Mesenchymal stem cell (in vitro differentiated cells and primary cell): ENCODE data around the gene CTDSP2.

Experiments used
- DNase-seq: peaks from one replicate; pipeline ENCODE4 v3.0.0-alpha.2; 2013
- H2AFZ ChIP-seq: one replicate; pipeline ENCODE4 v1.6.1; 2013; ENCODE audit warnings: low read depth, mild to moderate bottlenecking, control low read depth, inconsistent platforms, low read length, moderate library complexity
- H2AK5ac ChIP-seq: 2 replicates; pipeline ENCODE4 v1.6.1; 2013; ENCODE audit warnings: low read length, moderate library complexity, mild to moderate bottlenecking, inconsistent platforms; ENCODE audit not compliant: severe bottlenecking
- H2BK120ac ChIP-seq: one replicate; pipeline ENCODE4 v1.6.1; 2013; ENCODE audit warnings: low read depth, mild to moderate bottlenecking, inconsistent platforms, low read length, moderate library complexity
- H2BK12ac ChIP-seq, 2 experiments: one replicate each; pipeline ENCODE4 v1.6.1; 2013; ENCODE audit warnings: inconsistent platforms in 2 of 2, low read length in 2 of 2, mild to moderate bottlenecking in 2 of 2, moderate library complexity in 2 of 2, control low read depth in 1 of 2
- H2BK15ac ChIP-seq: one replicate; pipeline ENCODE4 v1.6.1; 2013; ENCODE audit warnings: mild to moderate bottlenecking, low read depth, inconsistent platforms; ENCODE audit not compliant: poor library complexity, severe bottlenecking
- H2BK5ac ChIP-seq: 2 replicates; pipeline ENCODE4 v1.6.1; 2013; ENCODE audit warnings: low read depth, mild to moderate bottlenecking, low read length, control low read depth, inconsistent platforms; ENCODE audit not compliant: poor library complexity, severe bottlenecking
- H3K14ac ChIP-seq, 2 experiments: one replicate each; pipeline ENCODE4 v1.6.1; 2013; ENCODE audit warnings: inconsistent platforms in 2 of 2, low read length in 2 of 2, control low read depth in 1 of 2, mild to moderate bottlenecking in 1 of 2, moderate library complexity in 1 of 2
- H3K18ac ChIP-seq, 2 experiments: one replicate each; pipeline ENCODE4 v1.6.1; 2013; ENCODE audit warnings: inconsistent platforms in 2 of 2, low read length in 2 of 2, control low read depth in 1 of 2, low read depth in 1 of 2, mild to moderate bottlenecking in 1 of 2
- H3K23ac ChIP-seq, 2 experiments: one replicate each; pipeline ENCODE4 v1.6.1; 2013; ENCODE audit warnings: inconsistent platforms in 2 of 2, low read length in 2 of 2, mild to moderate bottlenecking in 2 of 2, moderate library complexity in 2 of 2, control low read depth in 1 of 2
- H3K27ac ChIP-seq: 2 replicates; pipeline ENCODE4 v1.5.1; 2013; ENCODE audit warnings: mild to moderate bottlenecking, moderate library complexity, low read length, control low read depth, inconsistent platforms; ENCODE audit not compliant: poor library complexity, severe bottlenecking
- H3K27me3 ChIP-seq, 2 experiments: 2 replicates each; pipeline versions ENCODE4 v1.6.1 to v1.7.0; 2013; ENCODE audit warnings: low read length in 2 of 2, mild to moderate bottlenecking in 2 of 2, moderate library complexity in 2 of 2, control low read depth in 1 of 2, inconsistent platforms in 1 of 2; ENCODE audit not compliant: control insufficient read depth in 1 of 2, insufficient read depth in 1 of 2
- H3K36me3 ChIP-seq, 2 experiments: 2 replicates each; pipeline versions ENCODE4 v1.6.1 to v1.7.0; 2013; ENCODE audit warnings: low read length in 2 of 2, control low read depth in 1 of 2, inconsistent platforms in 1 of 2, low read depth in 1 of 2, mild to moderate bottlenecking in 1 of 2; ENCODE audit not compliant: insufficient read depth in 2 of 2, control insufficient read depth in 1 of 2
- H3K4ac ChIP-seq, 2 experiments: one replicate each; pipeline ENCODE4 v1.6.1; 2013; ENCODE audit warnings: inconsistent platforms in 2 of 2, low read length in 2 of 2, mild to moderate bottlenecking in 2 of 2, moderate library complexity in 2 of 2, control low read depth in 1 of 2, low read depth in 1 of 2
- H3K4me1 ChIP-seq: 2 replicates; pipeline ENCODE4 v1.6.1; 2013; ENCODE audit warnings: low read depth, low read length, control low read depth; ENCODE audit not compliant: control insufficient read depth, insufficient read depth
- H3K4me2 ChIP-seq: 2 replicates; pipeline ENCODE4 v1.6.1; 2013; ENCODE audit warnings: low read length, mild to moderate bottlenecking, inconsistent platforms; ENCODE audit not compliant: poor library complexity, severe bottlenecking
- H3K4me3 ChIP-seq, 2 experiments: 2 replicates each; pipeline versions ENCODE4 v1.5.1 to v1.7.0; 2013; ENCODE audit warnings: low read length in 2 of 2, mild to moderate bottlenecking in 2 of 2, control low read depth in 1 of 2, low read depth in 1 of 2; ENCODE audit not compliant: insufficient read depth in 1 of 2
- H3K79me1 ChIP-seq: replicated peaks from 2 replicates; pipeline ENCODE4 v1.6.1; 2013; ENCODE audit warnings: mild to moderate bottlenecking, control low read depth, low read length, inconsistent platforms; ENCODE audit not compliant: poor library complexity, severe bottlenecking
- H3K9ac ChIP-seq: 2 replicates; pipeline ENCODE4 v1.7.0; 2013; ENCODE audit warnings: mild to moderate bottlenecking, low read length, moderate library complexity
- H3K9me3 ChIP-seq: 2 replicates; pipeline ENCODE4 v1.7.0; 2013; ENCODE audit warnings: mild to moderate bottlenecking, low read length; ENCODE audit not compliant: control insufficient read depth
- H4K8ac ChIP-seq: one replicate; pipeline ENCODE4 v1.6.1; 2013; ENCODE audit warnings: inconsistent platforms, mild to moderate bottlenecking, low read length, moderate library complexity
- H4K91ac ChIP-seq: one replicate; pipeline ENCODE4 v1.6.1; 2013; ENCODE audit warnings: mild to moderate bottlenecking, low read length, inconsistent platforms
- WGBS: methylation state at CpG from one replicate; pipeline ENCODE4 v1.1.7; 2013; ENCODE audit warnings: mixed read lengths; 5-methylcytosine and 5-hydroxymethylcytosine counted together

Gene CTDSP2

GRCh38 chr12:57817261-57817989, 29.1 kb downstream of the CTDSP2 start:
- H3K79me1 ChIP-seq: peaks cover 13% of the 10 kb centered on the region
- no peak overlapping the region for H2AK5ac ChIP-seq
- DNase-seq: no peak
- no peak overlapping the region for H2BK12ac ChIP-seq
- H4K8ac ChIP-seq: no peak overlapping the region
- no peak overlapping the region for H3K4me3 ChIP-seq
- no peak overlapping the region for H3K18ac ChIP-seq
- no peak overlapping the region for H4K91ac ChIP-seq
- H3K4me2 ChIP-seq: no peak overlapping the region
- H2BK15ac ChIP-seq: no peak overlapping the region
- H3K4ac ChIP-seq: peak overlapping the region in 1 of 2 experiments; percentile 13
- no peak overlapping the region for H3K23ac ChIP-seq
- H3K36me3 ChIP-seq: peaks cover 63 to 79% of the 10 kb centered on the region in 2 experiments
- H2BK120ac ChIP-seq: no peak overlapping the region
- H3K9ac ChIP-seq: peak overlapping the region; percentile 10
- H3K27ac ChIP-seq: no peak overlapping the region
- H2AFZ ChIP-seq: no peak overlapping the region
- WGBS: 94% methylated on average over 8 of the region's 8 CpGs
- no peaks in the 10 kb centered on the region for H3K27me3 ChIP-seq
- H2BK5ac ChIP-seq: no peak overlapping the region
- H3K4me1 ChIP-seq: peaks cover 8% of the 10 kb centered on the region
- no peak overlapping the region for H3K14ac ChIP-seq
- H3K9me3 ChIP-seq: no peaks in the 10 kb centered on the region

- Histone ChIP-seq H3K36me3 (peaks cover 57 to 77% of the 10 kb centered on the region in 2 experiments), H2BK15ac (no peak overlapping the region), H3K4ac (no peak overlapping the region), H3K4me3 (no peak overlapping the region), H3K4me1 (peaks cover 8% of the 10 kb centered on the region), H4K8ac (no peak overlapping the region), H3K4me2 (no peak overlapping the region), H3K9me3 (no peaks in the 10 kb centered on the region), H2BK5ac (no peak overlapping the region), H3K9ac (peak overlapping the region; percentile 10), H2BK12ac (no peak overlapping the region), H4K91ac (no peak overlapping the region), H2BK120ac (no peak overlapping the region), H3K23ac (no peak overlapping the region), H3K27me3 (no peaks in the 10 kb centered on the region), H2AK5ac (no peak overlapping the region), H3K79me1 (peaks cover 10% of the 10 kb centered on the region), H3K18ac (no peak overlapping the region), H2AFZ (no peak overlapping the region), H3K27ac (no peak overlapping the region), H3K14ac (no peak overlapping the region)
- WGBS: 74% methylated on average over 3 of the region's 5 CpGs
- no peak for DNase-seq
These were observed 29.7 kb downstream of the CTDSP2 start for GRCh38 chr12:57816855-57817151.

GRCh38 chr12:57816001-57816854, 30.3 kb downstream of the CTDSP2 start:
- WGBS: 83% methylated on average over 2 of the region's 3 CpGs
- no peak overlapping the region for H2BK120ac ChIP-seq

More at GRCh38 chr12:57816001-57816854, 30.3 kb downstream of the CTDSP2 start:
- Histone ChIP-seq H2AFZ (no peak overlapping the region), H3K23ac (no peak overlapping the region), H3K79me1 (peaks cover 5% of the 10 kb centered on the region), H3K4me3 (no peak overlapping the region), H3K27me3 (no peaks in the 10 kb centered on the region), H3K9ac (no peak overlapping the region), H3K4me1 (peaks cover 8% of the 10 kb centered on the region), H2BK12ac (no peak overlapping the region), H3K14ac (no peak overlapping the region), H3K36me3 (peaks cover 54 to 77% of the 10 kb centered on the region in 2 experiments), H2BK15ac (no peak overlapping the region), H4K8ac (no peak overlapping the region), H4K91ac (peak overlapping the region; percentile 25), H3K4me2 (no peak overlapping the region), H3K4ac (no peak overlapping the region), H3K9me3 (no peaks in the 10 kb centered on the region), H2BK5ac (no peak overlapping the region), H2AK5ac (no peak overlapping the region), H3K18ac (no peak overlapping the region), H3K27ac (no peak overlapping the region)
- DNase-seq: no peak
